K562 (cell line): ENCODE data around the gene GPR68.

Source experiments
- ETV6 ChIP-seq, 3 experiments: fragments of 150-350 bp in 1 of 3; sonication (generic) in 1 of 3; formaldehyde crosslinking in 1 of 3; IDR thresholded peaks; 2 replicates each; pipeline versions ENCODE4 v1.6.1 to v1.8.0; 2014 to 2022; ENCODE audit warnings: borderline replicate concordance in 2 of 3, low read depth in 2 of 3, antibody characterized with exemption in 1 of 3, low read length in 1 of 3, mild to moderate bottlenecking in 1 of 3, missing genetic modification reagents in 1 of 3
- POLR2A ChIP-seq: fragments of 450-650 bp; conservative IDR thresholded peaks from 2 replicates; pipeline ENCODE4 v1.6.1; 2016
- POLR2AphosphoS5 ChIP-seq: IDR thresholded peaks from 2 replicates; pipeline ENCODE4 v1.6.1; 2011; ENCODE audit warnings: mild to moderate bottlenecking, low read depth, low read length, moderate library complexity; ENCODE audit not compliant: control insufficient read depth, insufficient read depth
- RAD21 ChIP-seq, 2 experiments: fragments of 250-450 bp in 1 of 2; fragments of 450-650 bp in 1 of 2; sonication (Bioruptor Pico) in 1 of 2; formaldehyde crosslinking in 1 of 2; IDR thresholded peaks in 1 of 2; conservative IDR thresholded peaks in 1 of 2; 2 replicates each; pipeline versions ENCODE4 v1.4.0 to v1.8.0; 2020 to 2022; ENCODE audit warnings: mild to moderate bottlenecking in 2 of 2, moderate library complexity in 1 of 2
- SMARCA5 ChIP-seq: fragments of 450-650 bp; IDR thresholded peaks from 2 replicates; pipeline ENCODE4 v1.6.1; 2016
- ZC3H11A ChIP-seq: IDR thresholded peaks from 2 replicates; pipeline ENCODE4 v1.6.1; 2012; ENCODE audit warnings: low read depth, low read length, improper control_type of control experiment
- ZNF695 ChIP-seq: fragments of 450-650 bp; formaldehyde crosslinking; IDR thresholded peaks from 2 replicates; pipeline ENCODE4 v1.4.0; 2020; ENCODE audit warnings: mild to moderate bottlenecking, moderate library complexity
- TF ChIP-seq, protein P1 (sequence below), 3 experiments: IDR thresholded peaks in 2 of 3; conservative IDR thresholded peaks in 1 of 3; 2 replicates each; pipeline ENCODE4 v1.5.1; 2011 to 2012; ENCODE audit warnings: low read length in 3 of 3, mild to moderate bottlenecking in 3 of 3, control low read depth in 2 of 3, improper control_type of control experiment in 1 of 3, inconsistent platforms in 1 of 3, low read depth in 1 of 3, mixed read lengths in 1 of 3, moderate library complexity in 1 of 3; ENCODE audit not compliant: insufficient read depth in 2 of 3

DNA sequence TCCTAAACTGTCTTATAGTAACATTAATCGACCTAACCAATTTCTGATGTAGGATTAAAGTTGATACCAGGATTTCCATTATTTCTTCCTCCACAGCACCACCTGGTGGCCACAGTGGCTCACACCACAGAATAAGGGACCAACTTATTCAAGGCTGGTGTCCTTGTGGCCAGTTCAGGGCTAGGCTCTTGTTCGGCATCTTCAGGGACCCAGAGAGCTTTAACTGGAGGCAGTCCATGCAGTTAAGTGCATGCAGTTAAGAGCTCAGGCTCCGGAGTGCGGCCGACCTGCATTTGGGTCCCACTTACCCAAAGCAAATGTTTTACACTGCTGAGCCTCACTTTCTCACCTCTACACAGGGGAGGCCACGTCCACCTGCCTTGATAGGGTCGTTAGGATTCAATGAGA, 42.0 kb upstream of the GPR68 start:
- TF ChIP-seq, protein P1, sequence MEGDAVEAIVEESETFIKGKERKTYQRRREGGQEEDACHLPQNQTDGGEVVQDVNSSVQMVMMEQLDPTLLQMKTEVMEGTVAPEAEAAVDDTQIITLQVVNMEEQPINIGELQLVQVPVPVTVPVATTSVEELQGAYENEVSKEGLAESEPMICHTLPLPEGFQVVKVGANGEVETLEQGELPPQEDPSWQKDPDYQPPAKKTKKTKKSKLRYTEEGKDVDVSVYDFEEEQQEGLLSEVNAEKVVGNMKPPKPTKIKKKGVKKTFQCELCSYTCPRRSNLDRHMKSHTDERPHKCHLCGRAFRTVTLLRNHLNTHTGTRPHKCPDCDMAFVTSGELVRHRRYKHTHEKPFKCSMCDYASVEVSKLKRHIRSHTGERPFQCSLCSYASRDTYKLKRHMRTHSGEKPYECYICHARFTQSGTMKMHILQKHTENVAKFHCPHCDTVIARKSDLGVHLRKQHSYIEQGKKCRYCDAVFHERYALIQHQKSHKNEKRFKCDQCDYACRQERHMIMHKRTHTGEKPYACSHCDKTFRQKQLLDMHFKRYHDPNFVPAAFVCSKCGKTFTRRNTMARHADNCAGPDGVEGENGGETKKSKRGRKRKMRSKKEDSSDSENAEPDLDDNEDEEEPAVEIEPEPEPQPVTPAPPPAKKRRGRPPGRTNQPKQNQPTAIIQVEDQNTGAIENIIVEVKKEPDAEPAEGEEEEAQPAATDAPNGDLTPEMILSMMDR (IDR thresholded peaks at IDR 0.05 in 2 of 3, conservative IDR thresholded peaks at IDR 0.05 in 1 of 3; ENCODE audit: insufficient read depth in 2 of 3, low read depth in 1 of 3, low read length in 3 of 3): peak; percentile 82 to 95 (median 88)
- TF ChIP-seq RAD21 (CRISPR knock-in tag; conservative IDR thresholded peaks at IDR 0.05 in 1 of 2, IDR thresholded peaks at IDR 0.05 in 1 of 2) (peak; percentile 73 to 90), SMARCA5 (no peak), ZC3H11A (no peak), ZNF695 (CRISPR knock-in tag) (no peak), ETV6 (IDR thresholded peaks at IDR 0.05; ENCODE audit: borderline replicate concordance in 1 of 2, low read depth in 2 of 2, low read length in 1 of 2) (no peak), ETV6 (CRISPR knock-in tag; IDR thresholded peaks at IDR 0.05; ENCODE audit: borderline replicate concordance) (no peak), POLR2AphosphoS5 (no peak), POLR2A (no peak)
